ENCODE results near the gene SH3BGR.

DNA sequence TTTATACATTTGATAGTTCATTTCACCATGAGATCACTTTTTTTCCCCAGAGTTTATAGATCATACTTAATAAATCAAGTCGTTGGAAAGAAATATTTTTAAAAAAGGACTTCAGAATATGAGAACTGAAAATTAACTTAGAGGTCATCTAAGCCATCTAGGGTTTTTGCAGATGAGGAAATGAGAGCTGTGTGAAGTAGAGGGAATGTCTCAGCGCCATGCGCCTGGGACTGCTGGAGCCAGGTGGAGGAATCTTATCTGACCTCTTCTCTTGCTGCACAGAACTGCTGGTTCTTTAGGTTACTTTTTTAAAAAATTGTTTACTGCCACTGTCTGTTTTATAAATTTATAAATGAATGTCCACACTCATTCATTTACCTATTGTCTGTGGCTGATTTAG is 11.5 kb downstream of the SH3BGR start:
- TF ChIP-seq, protein P1, sequence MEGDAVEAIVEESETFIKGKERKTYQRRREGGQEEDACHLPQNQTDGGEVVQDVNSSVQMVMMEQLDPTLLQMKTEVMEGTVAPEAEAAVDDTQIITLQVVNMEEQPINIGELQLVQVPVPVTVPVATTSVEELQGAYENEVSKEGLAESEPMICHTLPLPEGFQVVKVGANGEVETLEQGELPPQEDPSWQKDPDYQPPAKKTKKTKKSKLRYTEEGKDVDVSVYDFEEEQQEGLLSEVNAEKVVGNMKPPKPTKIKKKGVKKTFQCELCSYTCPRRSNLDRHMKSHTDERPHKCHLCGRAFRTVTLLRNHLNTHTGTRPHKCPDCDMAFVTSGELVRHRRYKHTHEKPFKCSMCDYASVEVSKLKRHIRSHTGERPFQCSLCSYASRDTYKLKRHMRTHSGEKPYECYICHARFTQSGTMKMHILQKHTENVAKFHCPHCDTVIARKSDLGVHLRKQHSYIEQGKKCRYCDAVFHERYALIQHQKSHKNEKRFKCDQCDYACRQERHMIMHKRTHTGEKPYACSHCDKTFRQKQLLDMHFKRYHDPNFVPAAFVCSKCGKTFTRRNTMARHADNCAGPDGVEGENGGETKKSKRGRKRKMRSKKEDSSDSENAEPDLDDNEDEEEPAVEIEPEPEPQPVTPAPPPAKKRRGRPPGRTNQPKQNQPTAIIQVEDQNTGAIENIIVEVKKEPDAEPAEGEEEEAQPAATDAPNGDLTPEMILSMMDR (IDR thresholded peaks at IDR 0.05), result no peak
- no peak for TF ChIP-seq POLR2A (IDR thresholded peaks at IDR 0.05)
